Epithelial cell of proximal tubule (primary cell): Measurements from ENCODE around the gene EHHADH. TPM values are rescaled to one million over a fixed set of nuclear protein-coding genes. Genes with fewer than 3 reads are reported as not detected.

Source experiments
- DNase-seq: peaks from one replicate; pipeline ENCODE4 v3.0.0-alpha.2; 2011; ENCODE audit warnings: low read depth
- H3K4me3 ChIP-seq: 2 replicates; pipeline ENCODE4 v1.5.1; 2011; ENCODE audit warnings: low read depth, mild to moderate bottlenecking, low read length
- CTCF ChIP-seq: conservative IDR thresholded peaks from 2 replicates; pipeline ENCODE4 v1.5.1; 2012; ENCODE audit warnings: low read depth, mild to moderate bottlenecking, low read length
- total RNA-seq: library from RNA; depleted of rRNA; stranded (reverse); fragments of >200 nt; gene quantifications from 2 replicates; pipeline ENCODE4 v1.2.3, GENCODE V29; 2015

Gene EHHADH
- total RNA-seq, 1 donor from 2014 or later, result 9.3 TPM

GRCh38 chr3:185175370-185175987 is 78.4 kb downstream of the EHHADH start:
- no peak for DNase-seq
- H3K4me3 ChIP-seq, result no peak overlapping the region
- no peak for TF ChIP-seq CTCF

GRCh38 chr3:185172086-185173049 is 81.5 kb downstream of the EHHADH start:
- no peak overlapping the region for H3K4me3 ChIP-seq
- DNase-seq, result no peak
- TF ChIP-seq CTCF, result no peak

GRCh38 chr3:185164428-185165217 is 89.2 kb downstream of the EHHADH start:
- H3K4me3 ChIP-seq, result no peak overlapping the region
- no peak for TF ChIP-seq CTCF
- DNase-seq, result no peak

GRCh38 chr3:185162634-185163033 is 91.2 kb downstream of the EHHADH start:
- no peak overlapping the region for H3K4me3 ChIP-seq
- TF ChIP-seq CTCF, result no peak
- DNase-seq, result no peak

GRCh38 chr3:185161761-185162160 is 92.1 kb downstream of the EHHADH start:
- no peak for TF ChIP-seq CTCF
- no peak for DNase-seq
- H3K4me3 ChIP-seq, result no peak overlapping the region

- H3K4me3 ChIP-seq, result no peak overlapping the region
- TF ChIP-seq CTCF, result no peak
- DNase-seq, result no peak
Measured at GRCh38 chr3:185157347-185157746, 96.5 kb downstream of the EHHADH start.
